GM19468 (cell line): ENCODE measurements around the gene STRIT1.

Source experiments
- ATAC-seq: cut with Tn5 transposase; IDR thresholded peaks from one replicate; pipeline ENCODE4 v1.9.1; 2021; ENCODE audit warnings: mild to moderate bottlenecking, moderate library complexity, moderate number of reproducible peaks; ENCODE audit not compliant: unreplicated experiment; ENCODE audit errors: extremely low read depth

STRIT1 gene

DNA sequence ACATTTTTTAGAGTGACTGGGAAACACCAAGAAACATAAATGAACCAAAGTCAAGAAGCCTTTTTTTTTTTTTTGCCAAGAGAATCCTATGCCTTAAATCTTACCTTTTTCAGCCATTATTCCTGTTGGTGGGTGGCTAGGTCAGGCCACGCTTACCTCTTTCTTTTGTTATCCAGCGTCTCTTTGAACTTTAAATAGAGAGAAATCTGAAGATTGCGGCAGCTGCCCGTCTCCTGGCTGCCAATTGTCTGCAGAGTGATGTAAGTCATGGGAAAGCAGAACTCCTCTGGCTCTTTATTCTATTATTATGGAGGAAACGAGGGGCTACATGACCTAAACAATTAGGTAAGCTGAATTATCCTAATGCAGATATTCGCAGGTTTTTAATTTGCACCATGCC lies at the start of gene STRIT1:
STRIT1 (minus strand) TSS at position 168 of the 400 bp plus-strand sequence.
- no peak for ATAC-seq

DNA sequence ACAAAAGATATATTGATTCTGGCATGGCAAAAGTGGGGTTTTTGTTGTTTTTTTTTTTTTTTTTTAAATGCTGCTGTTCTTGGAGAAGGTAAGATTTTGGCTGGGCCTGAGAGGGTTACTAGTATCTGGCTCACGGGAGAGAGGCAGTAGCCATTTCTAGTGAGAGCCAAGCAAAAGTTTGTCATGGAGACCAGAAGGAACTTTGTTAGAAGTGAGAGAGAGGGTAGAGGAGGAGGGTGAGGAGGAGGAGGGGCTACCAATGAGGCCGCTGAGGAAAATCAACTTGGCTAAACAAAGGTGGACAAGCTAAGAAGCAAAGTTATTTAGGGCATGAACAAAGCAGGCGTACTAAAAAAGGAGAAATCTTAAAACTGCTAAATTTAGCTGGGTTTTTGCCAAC lies 48.9 kb upstream of the STRIT1 start:
- ATAC-seq = no peak

- ATAC-seq = no peak
Observed at GRCh38 chr3:155339052-155339451, 45.6 kb upstream of the STRIT1 start.

GRCh38 chr3:155335724-155336354 lies 42.4 kb upstream of the STRIT1 start:
- no peak for ATAC-seq

DNA sequence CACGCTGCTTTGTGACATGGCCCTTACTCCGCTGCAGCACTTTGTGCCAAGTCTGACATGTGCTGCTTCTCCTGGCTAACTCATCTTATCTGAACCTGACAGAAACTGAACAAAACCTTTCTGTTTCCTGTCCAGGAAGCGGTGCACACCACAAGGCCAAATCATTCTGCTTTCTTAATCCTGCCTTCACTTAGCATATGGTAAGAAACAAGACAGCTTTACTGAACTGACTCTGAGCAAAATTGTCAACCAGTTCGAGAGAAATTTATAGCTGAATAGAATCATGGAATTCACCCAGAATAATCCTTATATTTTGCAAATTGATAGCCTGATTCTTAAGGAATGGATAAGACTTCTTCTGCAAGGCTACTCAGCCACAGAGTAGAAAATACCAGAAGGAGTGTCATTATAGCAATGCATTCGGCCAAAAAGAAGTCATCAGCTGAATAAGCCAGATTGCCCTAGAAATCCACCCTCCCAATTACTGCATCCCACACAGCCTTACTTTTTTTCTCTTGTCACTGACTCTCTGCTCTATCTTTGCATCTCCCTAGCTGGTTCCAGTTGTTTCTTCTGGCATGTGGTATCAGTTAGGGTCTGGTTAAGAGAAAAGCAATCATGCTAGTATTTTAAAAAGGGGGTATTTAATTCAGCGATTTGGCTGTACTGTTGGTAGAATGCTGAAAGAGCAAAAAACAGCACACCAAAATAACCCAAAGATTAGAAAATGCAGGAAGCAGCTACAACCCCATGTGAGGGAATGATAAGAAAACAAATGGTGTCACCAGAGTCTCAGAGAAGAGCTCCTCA lies 41.6 kb upstream of the STRIT1 start:
- ATAC-seq = peak; percentile 53

GRCh38 chr3:155334215-155334913 lies 40.9 kb upstream of the STRIT1 start:
- ATAC-seq = no peak

DNA sequence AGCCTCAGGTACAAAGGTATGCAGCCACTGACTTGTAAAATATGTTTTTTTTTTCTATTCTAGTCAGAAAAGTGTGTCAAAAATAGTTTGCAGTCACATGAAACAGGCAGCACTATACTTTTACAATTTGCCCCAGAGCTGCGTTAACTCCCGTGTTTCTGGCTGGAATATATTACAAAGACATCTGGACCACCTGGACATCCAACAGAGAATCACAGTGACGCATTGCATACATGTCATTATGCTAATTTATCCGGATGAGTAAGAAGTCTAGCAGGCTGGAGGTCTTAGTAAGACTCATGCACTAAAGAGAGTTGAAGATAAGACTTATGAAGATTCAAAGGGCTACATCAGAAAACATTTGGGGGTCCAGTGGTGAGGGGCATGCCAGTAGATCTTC lies 39.2 kb upstream of the STRIT1 start:
- ATAC-seq = no peak

- no peak for ATAC-seq
Observed at GRCh38 chr3:155331078-155331477, 37.6 kb upstream of the STRIT1 start.

DNA sequence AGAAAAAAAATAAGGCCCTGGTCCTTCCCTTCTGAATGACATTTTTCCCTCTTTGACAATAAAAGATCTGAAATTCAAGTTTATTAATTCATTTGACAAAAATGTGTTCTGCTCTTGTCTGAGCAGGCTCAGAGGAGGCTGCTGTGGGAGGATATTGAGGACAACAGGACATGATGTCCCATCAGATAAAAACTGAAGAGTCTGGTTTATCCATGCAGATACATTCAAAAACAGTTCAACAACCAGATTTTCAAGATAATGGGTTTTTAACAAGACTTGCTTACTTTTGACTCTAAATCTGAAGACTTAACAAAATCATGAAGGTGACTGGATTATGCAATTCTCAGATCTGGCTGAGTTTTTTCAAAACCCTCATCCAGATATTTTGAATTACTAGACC lies 36.9 kb upstream of the STRIT1 start:
- ATAC-seq = no peak

- no peak for ATAC-seq
Observed at GRCh38 chr3:155329513-155330048, 36.1 kb upstream of the STRIT1 start.

DNA sequence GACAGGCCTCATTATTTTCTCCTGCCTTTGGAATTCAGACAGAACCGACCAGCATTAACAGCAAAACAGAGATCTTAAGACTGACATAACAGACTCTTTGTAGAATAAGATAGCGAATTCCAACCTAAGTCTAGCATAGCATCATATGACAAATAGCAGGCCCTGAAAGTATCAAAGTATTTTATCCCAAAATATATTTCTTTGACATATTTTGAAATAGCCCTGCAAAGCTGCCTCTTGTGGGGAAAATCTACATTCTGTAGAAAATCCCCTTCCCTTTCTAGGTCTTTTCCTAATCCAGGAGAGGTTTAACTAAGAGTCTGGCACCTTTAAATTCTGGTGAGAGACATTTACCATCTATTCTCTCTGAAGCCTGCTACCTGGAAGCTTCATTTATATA lies 34.4 kb upstream of the STRIT1 start:
- ATAC-seq = no peak

GRCh38 chr3:155327430-155327829 lies 33.9 kb upstream of the STRIT1 start:
- no peak for ATAC-seq

GRCh38 chr3:155326901-155327300 lies 33.4 kb upstream of the STRIT1 start:
- no peak for ATAC-seq

DNA sequence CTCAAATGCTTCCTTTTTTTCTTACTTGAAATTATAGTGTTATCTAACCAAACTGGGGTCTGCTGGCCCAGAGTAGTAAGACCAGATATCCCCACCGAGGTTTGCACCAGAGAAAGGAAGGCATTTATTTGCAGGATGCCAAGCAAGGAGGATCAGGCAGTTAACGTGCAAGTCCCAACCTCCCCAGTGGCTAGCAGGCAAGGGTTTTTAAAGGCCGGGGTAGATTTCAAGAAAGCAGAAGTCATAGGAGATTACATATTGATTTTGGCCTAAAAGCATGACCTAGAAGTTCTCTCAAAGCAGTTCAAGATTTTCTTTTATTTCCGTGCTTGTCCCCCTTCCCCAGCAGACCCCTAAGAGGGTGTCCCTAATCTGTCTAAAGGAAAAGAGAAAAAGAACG lies 32.8 kb upstream of the STRIT1 start:
- no peak for ATAC-seq

DNA sequence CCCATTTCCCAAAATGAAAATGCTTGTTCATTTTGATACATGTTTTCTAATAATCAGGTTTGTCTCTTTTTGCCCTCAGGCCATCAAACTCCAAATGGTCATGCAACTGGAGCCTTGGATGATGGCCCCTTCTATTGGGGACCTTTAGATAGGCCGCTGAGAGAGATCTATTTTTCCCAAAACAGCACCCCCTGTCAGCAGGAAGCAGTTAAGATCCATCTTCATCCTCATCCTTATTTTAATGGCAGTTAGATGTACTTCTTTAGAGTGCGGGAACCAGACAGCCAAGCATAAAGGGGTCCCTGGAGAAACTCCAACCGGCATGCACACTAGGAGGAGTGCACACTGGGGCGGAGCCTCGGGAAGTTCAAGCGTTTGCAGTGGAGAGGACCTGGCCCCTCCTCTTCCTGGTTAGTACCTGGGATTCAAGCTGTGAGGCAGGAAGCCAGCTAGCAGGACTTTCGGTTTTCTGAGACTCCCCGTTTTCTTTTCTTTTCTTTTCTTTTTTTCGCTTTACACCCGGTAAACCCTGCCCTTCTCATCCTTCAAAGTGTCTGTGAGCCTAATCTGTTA lies 31.9 kb upstream of the STRIT1 start:
- ATAC-seq = no peak

GRCh38 chr3:155323063-155323666 lies 29.7 kb upstream of the STRIT1 start:
- peak; percentile 75 for ATAC-seq

DNA sequence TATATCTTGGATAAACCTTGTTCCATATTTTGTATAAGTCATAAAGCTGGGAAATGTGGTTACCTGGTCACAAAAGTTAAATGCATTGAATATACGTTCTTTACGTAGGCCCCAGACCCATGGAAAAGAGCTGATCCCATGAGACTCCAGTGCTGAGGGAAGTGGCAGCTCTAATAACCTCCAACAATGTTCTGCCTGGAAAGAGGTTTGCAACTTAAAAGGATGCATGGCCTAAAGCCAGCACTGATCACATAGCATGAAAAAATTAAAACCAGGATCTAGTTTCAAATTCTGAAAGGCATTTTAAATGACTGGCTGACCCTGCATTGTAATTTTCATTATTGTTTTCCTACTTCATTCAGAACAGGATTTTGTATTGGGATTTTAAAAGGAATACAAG lies 27.9 kb upstream of the STRIT1 start:
- ATAC-seq = no peak

GRCh38 chr3:155320934-155321333 lies 27.5 kb upstream of the STRIT1 start:
- ATAC-seq = no peak

GRCh38 chr3:155318740-155319139 lies 25.3 kb upstream of the STRIT1 start:
- ATAC-seq = no peak

DNA sequence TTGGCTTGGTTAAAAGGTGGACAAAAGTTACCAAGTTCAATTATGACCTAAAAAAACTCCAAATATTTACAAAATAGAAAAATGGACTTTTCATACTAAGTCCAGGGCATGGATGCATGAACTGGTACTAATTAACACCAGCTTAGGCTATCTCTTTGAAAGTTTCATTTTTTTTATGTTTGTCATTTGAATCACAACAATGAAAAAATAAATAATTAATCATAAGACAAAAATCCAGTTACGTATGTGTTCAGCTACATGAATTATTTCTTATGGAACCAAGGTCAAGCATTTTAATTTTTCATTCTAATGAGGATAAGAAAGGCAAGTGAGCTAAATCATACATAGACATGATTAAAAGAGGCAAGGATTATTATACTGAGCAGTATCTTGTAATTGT lies 23.7 kb upstream of the STRIT1 start:
- no peak for ATAC-seq
